Keratinocyte (primary cell): ENCODE data around the gene MPP1. TPM values are rescaled to one million over a fixed set of nuclear protein-coding genes. Genes with fewer than 3 reads are reported as not detected.

Experiments
- DNase-seq: peaks from one replicate; pipeline ENCODE4 v3.0.0-alpha.2; 2011; ENCODE audit warnings: low read depth, missing footprints, low spot score
- FAIRE-seq: peaks from 2 replicates; lab custom pipeline; 2011; peaks lifted over from hg19 to GRCh38; lab: Jason Lieb, UNC
- H2AFZ ChIP-seq: 2 replicates; pipeline ENCODE4 v1.6.0; 2012; ENCODE audit warnings: low read length, control low read depth, inconsistent platforms; ENCODE audit not compliant: control insufficient read depth
- H3K27ac ChIP-seq: 2 replicates; pipeline ENCODE4 v1.5.1; 2011; ENCODE audit warnings: low read length; ENCODE audit not compliant: control insufficient read depth, insufficient read depth
- H3K27me3 ChIP-seq: 3 replicates; pipeline ENCODE4 v1.6.0; 2011; ENCODE audit warnings: low read length; ENCODE audit not compliant: control insufficient read depth, insufficient read depth; ENCODE audit errors: extremely low read depth
- H3K36me3 ChIP-seq, 2 experiments: 2 replicates in 1 of 2; 3 replicates in 1 of 2; pipeline ENCODE4 v1.5.1; 2011; ENCODE audit warnings: low read length in 2 of 2, mild to moderate bottlenecking in 1 of 2; ENCODE audit not compliant: control insufficient read depth in 2 of 2, insufficient read depth in 2 of 2; ENCODE audit errors: extremely low read depth in 1 of 2
- H3K4me1 ChIP-seq: 3 replicates; pipeline ENCODE4 v1.5.1; 2011; ENCODE audit warnings: low read length; ENCODE audit not compliant: control insufficient read depth, insufficient read depth; ENCODE audit errors: extremely low read depth
- H3K4me2 ChIP-seq: 3 replicates; pipeline ENCODE4 v1.6.0; 2011; ENCODE audit warnings: low read depth, low read length; ENCODE audit not compliant: control insufficient read depth, insufficient read depth; ENCODE audit errors: extremely low read depth
- H3K4me3 ChIP-seq, 3 experiments: fragments of 200-600 bp in 1 of 3; sonication (generic) in 1 of 3; 2 replicates in 2 of 3; 3 replicates in 1 of 3; pipeline ENCODE4 v1.5.1; 2011 to 2016; ENCODE audit warnings: low read length in 3 of 3, mild to moderate bottlenecking in 3 of 3, control low read depth in 2 of 3, inconsistent platforms in 1 of 3, low read depth in 1 of 3, mixed read lengths in 1 of 3, mixed run types in 1 of 3, moderate library complexity in 1 of 3; ENCODE audit not compliant: control insufficient read depth in 2 of 3, insufficient read depth in 2 of 3; ENCODE audit errors: extremely low read depth in 1 of 3
- H3K79me2 ChIP-seq: 2 replicates; pipeline ENCODE4 v1.6.0; 2012; ENCODE audit warnings: low read length; ENCODE audit not compliant: control insufficient read depth, insufficient read depth
- H3K9ac ChIP-seq: 3 replicates; pipeline ENCODE4 v1.6.0; 2011; ENCODE audit warnings: low read length; ENCODE audit not compliant: control insufficient read depth, insufficient read depth; ENCODE audit errors: extremely low read depth
- H3K9me1 ChIP-seq: 3 replicates; pipeline ENCODE4 v1.6.0; 2011; ENCODE audit warnings: low read length; ENCODE audit not compliant: control insufficient read depth, insufficient read depth; ENCODE audit errors: extremely low read depth
- H3K9me3 ChIP-seq: 2 replicates; pipeline ENCODE4 v1.5.1; 2012; ENCODE audit warnings: low read depth, low read length; ENCODE audit not compliant: control insufficient read depth
- H4K20me1 ChIP-seq: 3 replicates; pipeline ENCODE4 v1.6.0; 2011; ENCODE audit warnings: low read length; ENCODE audit not compliant: control insufficient read depth, insufficient read depth; ENCODE audit errors: extremely low read depth
- EZH2 ChIP-seq: IDR thresholded peaks from one replicate; pipeline ENCODE4 v1.6.1; 2012; ENCODE audit warnings: inconsistent platforms, mild to moderate bottlenecking, low read length, moderate library complexity
- dilution Hi-C: fragments of 300-500 bp; cut with MboI; formaldehyde crosslinking; loops from one replicate; pipeline ENCODE4 v1.7.0; 2020; ENCODE audit warnings: low sequenced_read_pairs; ENCODE audit not compliant: extremely low pct_ligation_motif_present
- polyA plus RNA-seq, 5 experiments: library from polyadenylated mRNA; depleted of rRNA in 3 of 5; stranded (reverse) in 3 of 5; stranded (forward) in 1 of 5; unstranded in 1 of 5; fragments of >200 nt; gene quantifications; 1 replicate in 1 of 5; 2 replicates in 3 of 5; 3 replicates in 1 of 5; pipeline versions ENCODE4 v1.2.1 to v1.2.3, GENCODE V29; 2011 to 2012; ENCODE audit warnings: missing spikeins in 2 of 5, low read depth in 1 of 5, low replicate concordance in 1 of 5
- TF ChIP-seq, protein P1 (sequence below), 3 experiments: IDR thresholded peaks in 1 of 3; conservative IDR thresholded peaks in 1 of 3; optimal IDR thresholded peaks in 1 of 3; 2 replicates in 2 of 3; 3 replicates in 1 of 3; pipeline versions ENCODE3 to v1.5.1; 2011; ENCODE audit warnings: low read length in 3 of 3, mild to moderate bottlenecking in 3 of 3, moderate library complexity in 2 of 3, control low read depth in 1 of 3, inconsistent platforms in 1 of 3; ENCODE audit not compliant: insufficient read depth in 2 of 3; ENCODE audit errors: extremely low read depth in 1 of 3

Gene MPP1
- polyA plus RNA-seq, 1 donor (not counting 4 experiments of a cell fraction or from before 2014, with no cell fraction given) = 4.9 TPM

DNA sequence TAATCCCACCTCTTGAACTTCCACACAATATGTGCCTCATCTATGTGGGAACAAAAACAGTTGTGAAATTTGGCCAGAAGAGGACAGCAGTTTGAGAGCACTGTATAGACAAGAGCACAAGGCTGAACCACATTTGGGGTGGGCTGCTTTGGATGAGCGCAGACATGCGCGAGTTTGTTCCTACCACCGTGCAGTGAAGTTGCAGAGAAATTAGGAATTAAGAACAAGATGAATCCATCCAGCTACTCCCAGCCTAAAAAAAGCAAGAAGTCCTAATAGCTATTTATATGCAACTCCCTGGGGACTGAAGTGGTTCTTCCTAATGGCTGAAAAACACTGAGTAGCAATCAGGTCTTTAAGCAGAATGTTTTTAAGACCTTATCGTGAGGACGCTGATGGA lies 55.4 kb downstream of the MPP1 start:
- Histone ChIP-seq H3K9me3 (no peaks in the 10 kb centered on the region), H3K27me3 (peaks cover 21% of the 10 kb centered on the region), H3K27ac (no peak overlapping the region), H2AFZ (no peak overlapping the region), H3K9me1 (no peaks in the 10 kb centered on the region), H3K79me2 (no peaks in the 10 kb centered on the region), H3K36me3 (no peaks in the 10 kb centered on the region), H3K4me2 (peak overlapping the region; percentile 73), H3K4me1 (peaks cover 3% of the 10 kb centered on the region), H3K9ac (no peak overlapping the region), H3K4me3 (no peak overlapping the region), H4K20me1 (no peaks in the 10 kb centered on the region)
- no peak for FAIRE-seq
- TF ChIP-seq, protein P1, sequence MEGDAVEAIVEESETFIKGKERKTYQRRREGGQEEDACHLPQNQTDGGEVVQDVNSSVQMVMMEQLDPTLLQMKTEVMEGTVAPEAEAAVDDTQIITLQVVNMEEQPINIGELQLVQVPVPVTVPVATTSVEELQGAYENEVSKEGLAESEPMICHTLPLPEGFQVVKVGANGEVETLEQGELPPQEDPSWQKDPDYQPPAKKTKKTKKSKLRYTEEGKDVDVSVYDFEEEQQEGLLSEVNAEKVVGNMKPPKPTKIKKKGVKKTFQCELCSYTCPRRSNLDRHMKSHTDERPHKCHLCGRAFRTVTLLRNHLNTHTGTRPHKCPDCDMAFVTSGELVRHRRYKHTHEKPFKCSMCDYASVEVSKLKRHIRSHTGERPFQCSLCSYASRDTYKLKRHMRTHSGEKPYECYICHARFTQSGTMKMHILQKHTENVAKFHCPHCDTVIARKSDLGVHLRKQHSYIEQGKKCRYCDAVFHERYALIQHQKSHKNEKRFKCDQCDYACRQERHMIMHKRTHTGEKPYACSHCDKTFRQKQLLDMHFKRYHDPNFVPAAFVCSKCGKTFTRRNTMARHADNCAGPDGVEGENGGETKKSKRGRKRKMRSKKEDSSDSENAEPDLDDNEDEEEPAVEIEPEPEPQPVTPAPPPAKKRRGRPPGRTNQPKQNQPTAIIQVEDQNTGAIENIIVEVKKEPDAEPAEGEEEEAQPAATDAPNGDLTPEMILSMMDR (optimal IDR thresholded peaks at IDR 0.05 in 1 of 3, IDR thresholded peaks at IDR 0.05 in 1 of 3, conservative IDR thresholded peaks at IDR 0.05 in 1 of 3; ENCODE audit: extremely low read depth in 1 of 3, insufficient read depth in 2 of 3, low read length in 3 of 3) = no peak
- TF ChIP-seq EZH2 = no peak
- no peak for DNase-seq
- dilution Hi-C loops = no loop called here

DNA sequence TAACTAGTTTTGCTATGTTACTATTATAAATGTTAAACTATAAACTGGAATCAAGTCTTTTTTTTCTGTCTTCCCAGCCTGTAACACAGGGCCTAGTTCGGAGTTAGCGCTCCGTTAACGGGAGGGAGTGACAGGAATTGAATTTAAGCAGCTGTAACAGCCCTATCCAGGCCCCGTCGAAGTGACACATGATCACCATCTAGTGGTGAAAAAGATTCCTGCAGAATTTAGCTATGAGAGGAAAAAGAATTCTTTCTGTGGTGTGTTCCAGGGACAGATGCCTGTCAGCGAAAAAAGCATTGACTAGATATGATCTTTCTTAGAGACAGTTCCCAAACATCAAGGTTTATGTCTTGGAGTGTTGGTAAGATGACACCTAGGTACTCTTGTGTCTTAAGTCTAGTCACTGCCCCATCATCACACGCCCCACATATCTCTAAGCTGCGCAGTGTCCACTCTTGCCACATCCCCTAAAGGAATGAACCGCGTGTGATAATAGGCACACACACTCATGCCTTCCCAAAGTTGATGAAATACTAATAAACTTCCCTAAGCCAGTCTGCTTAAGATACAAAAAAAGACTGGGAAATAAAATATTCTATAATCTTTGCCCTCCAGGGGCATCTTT lies 56.5 kb downstream of the MPP1 start:
- Histone ChIP-seq H2AFZ (no peak overlapping the region), H3K9me1 (no peaks in the 10 kb centered on the region), H3K9me3 (no peaks in the 10 kb centered on the region), H3K4me1 (peaks cover 3% of the 10 kb centered on the region), H3K4me2 (no peak overlapping the region), H4K20me1 (no peaks in the 10 kb centered on the region), H3K4me3 (no peak overlapping the region), H3K27me3 (peaks cover 21% of the 10 kb centered on the region), H3K36me3 (no peaks in the 10 kb centered on the region), H3K27ac (no peak overlapping the region), H3K9ac (no peak overlapping the region), H3K79me2 (no peaks in the 10 kb centered on the region)
- dilution Hi-C loops = no loop called here
- DNase-seq (no peak), FAIRE-seq (peak; percentile 68)
- TF ChIP-seq, protein P1 (optimal IDR thresholded peaks at IDR 0.05 in 1 of 3, IDR thresholded peaks at IDR 0.05 in 1 of 3, conservative IDR thresholded peaks at IDR 0.05 in 1 of 3; ENCODE audit: extremely low read depth in 1 of 3, insufficient read depth in 2 of 3, low read length in 3 of 3) = peak; percentile 58 to 65 (median 63)
- no peak for TF ChIP-seq EZH2
